K562 (cell line): Measurements from ENCODE around the gene PLA2G3. TPM values are rescaled to one million over a fixed set of nuclear protein-coding genes. Genes with fewer than 3 reads are reported as not detected.

Source experiments
- ATAC-seq: fragments of 200-7000 bp; cut with Tn5 transposase; 3 replicates; pipeline ENCODE4 v1.9.1; 2020; ENCODE audit warnings: moderate library complexity
- BruUV-seq: library from RNA; stranded (reverse); fragments of 400-500 nt; replicated peaks from 2 replicates; lab custom pipeline; 2021; lab: Mats Ljungman, UMichigan
- CTCF ChIA-PET: fragments of 300-600 bp; formaldehyde crosslinking; extraction: SDS; loops from one replicate; lab custom pipeline; 2021; ENCODE audit warnings: low intra/inter-chr PET ratio; lab: Yijun Ruan, JAX
- POLR2A ChIA-PET: fragments of 300-600, 350-650 bp; sonication (Branson Sonifier 250); formaldehyde crosslinking; extraction: SDS; loops from one replicate; lab custom pipeline; 2021; ENCODE audit warnings: antibody characterized with exemption, inconsistent platforms; lab: Yijun Ruan, JAX
- DNase-seq, 4 experiments: peaks; one replicate each; pipeline versions ENCODE4 v3.0.0 to v3.0.0-alpha.2; 2011 to 2018; ENCODE audit warnings: low spot score in 3 of 4, mixed read lengths in 3 of 4; ENCODE audit errors: extremely low read depth in 1 of 4
- FAIRE-seq: peaks from 2 replicates; lab custom pipeline; 2011; peaks lifted over from hg19 to GRCh38; lab: Jason Lieb, UNC
- H2AFZ ChIP-seq: 2 replicates; pipeline ENCODE4 v1.6.0; 2011; ENCODE audit warnings: low read depth, low read length, control low read depth, inconsistent platforms
- H3K27ac ChIP-seq: fragments of 200-600 bp; 3 replicates; pipeline ENCODE4 v1.8.0; 2011; ENCODE audit warnings: low read depth, mild to moderate bottlenecking, control low read depth, inconsistent platforms, low read length, moderate library complexity, mixed read lengths; ENCODE audit errors: extremely low read depth
- H3K27me3 ChIP-seq, 2 experiments: fragments of 300-600 bp in 1 of 2; 2 replicates in 1 of 2; 3 replicates in 1 of 2; pipeline versions ENCODE4 v1.6.0 to v1.8.0; 2011; ENCODE audit warnings: inconsistent platforms in 2 of 2, low read length in 2 of 2, mild to moderate bottlenecking in 1 of 2, mixed read lengths in 1 of 2, moderate library complexity in 1 of 2; ENCODE audit not compliant: control insufficient read depth in 2 of 2, insufficient read depth in 2 of 2
- H3K36me3 ChIP-seq: fragments of 300-600 bp; 3 replicates; pipeline ENCODE4 v1.8.0; 2011; ENCODE audit warnings: mild to moderate bottlenecking, low read length, inconsistent platforms; ENCODE audit not compliant: control insufficient read depth, insufficient read depth
- H3K4me1 ChIP-seq, 2 experiments: fragments of 200-600 bp in 1 of 2; replicated peaks in 1 of 2; 2 replicates in 1 of 2; 3 replicates in 1 of 2; pipeline versions ENCODE4 v1.5.1 to v1.8.0; 2011; ENCODE audit warnings: inconsistent platforms in 2 of 2, low read length in 2 of 2, mild to moderate bottlenecking in 1 of 2, mixed read lengths in 1 of 2, moderate library complexity in 1 of 2; ENCODE audit not compliant: control insufficient read depth in 2 of 2, insufficient read depth in 2 of 2
- H3K4me2 ChIP-seq: 2 replicates; pipeline ENCODE4 v1.6.1; 2011; ENCODE audit warnings: low read length, control low read depth, inconsistent platforms, mixed read lengths; ENCODE audit not compliant: insufficient read depth
- H3K4me3 ChIP-seq: fragments of 200-600 bp; sonication (generic), shearing (Covaris generic); 2 replicates; pipeline ENCODE4 v1.5.1; 2016; ENCODE audit warnings: control low read depth, inconsistent platforms
- H3K79me2 ChIP-seq: fragments of 200-600 bp; 3 replicates; pipeline ENCODE4 v1.8.0; 2011; ENCODE audit warnings: low read length, inconsistent platforms; ENCODE audit not compliant: control insufficient read depth, insufficient read depth
- H3K9ac ChIP-seq, 2 experiments: 2 replicates each; pipeline versions ENCODE4 v1.6.0 to v1.6.1; 2011; ENCODE audit warnings: low read depth in 2 of 2, low read length in 2 of 2, control low read depth in 1 of 2, inconsistent platforms in 1 of 2, mild to moderate bottlenecking in 1 of 2, mixed read lengths in 1 of 2; ENCODE audit not compliant: insufficient read depth in 1 of 2
- H3K9me1 ChIP-seq: one replicate; pipeline ENCODE4 v1.6.0; 2011; ENCODE audit warnings: inconsistent platforms, mild to moderate bottlenecking, low read length, moderate library complexity; ENCODE audit not compliant: control insufficient read depth, insufficient read depth
- H3K9me3 ChIP-seq: replicated peaks from 2 replicates; pipeline ENCODE4 v1.5.1; 2011; ENCODE audit warnings: low read depth, low read length, inconsistent platforms; ENCODE audit not compliant: control insufficient read depth, insufficient read depth
- H4K20me1 ChIP-seq: replicated peaks from 2 replicates; pipeline ENCODE4 v1.6.1; 2011; ENCODE audit warnings: low read length, inconsistent platforms, mixed read lengths; ENCODE audit not compliant: control insufficient read depth, insufficient read depth
- BDP1 ChIP-seq: IDR thresholded peaks from 3 replicates; pipeline ENCODE4 v1.6.1; 2011; ENCODE audit not compliant: insufficient read length, insufficient read depth
- BRF1 ChIP-seq: IDR thresholded peaks from 3 replicates; pipeline ENCODE4 v1.6.1; 2011; ENCODE audit warnings: borderline replicate concordance, mild to moderate bottlenecking; ENCODE audit not compliant: insufficient read length; ENCODE audit errors: extremely low read depth
- GATAD2B ChIP-seq: fragments of 450-650 bp; IDR thresholded peaks from 2 replicates; pipeline ENCODE4 v1.6.1; 2017; ENCODE audit warnings: mild to moderate bottlenecking, borderline replicate concordance
- KAT7 ChIP-seq: sonication (generic); formaldehyde crosslinking; IDR thresholded peaks from 2 replicates; pipeline ENCODE4 v1.8.0; 2022; ENCODE audit warnings: missing genetic modification reagents, mild to moderate bottlenecking, borderline replicate concordance
- L3MBTL2 ChIP-seq: fragments of 450-650 bp; IDR thresholded peaks from 2 replicates; pipeline ENCODE4 v1.6.1; 2016; ENCODE audit warnings: mild to moderate bottlenecking, moderate library complexity
- NFE2 ChIP-seq: IDR thresholded peaks from 2 replicates; pipeline ENCODE4 v1.6.1; 2014; ENCODE audit warnings: antibody characterized with exemption, low read depth
- NFRKB ChIP-seq: fragments of 450-650 bp; IDR thresholded peaks from 2 replicates; pipeline ENCODE4 v1.6.1; 2016; ENCODE audit warnings: low read depth
- RBM22 ChIP-seq: fragments of 200-400 bp; formaldehyde crosslinking; IDR thresholded peaks from 2 replicates; pipeline ENCODE4 v1.6.1; 2018; ENCODE audit warnings: low read length, low read depth; ENCODE audit not compliant: poor library complexity, severe bottlenecking
- SPI1 ChIP-seq: IDR thresholded peaks from 2 replicates; pipeline ENCODE4 v1.6.1; 2011; ENCODE audit warnings: low read depth, low read length, control low read depth, borderline replicate concordance
- SRF ChIP-seq, 2 experiments: fragments of 250-450, 450-650 bp in 1 of 2; sonication (Bioruptor Pico) in 1 of 2; sonication (generic) in 1 of 2; formaldehyde crosslinking; IDR thresholded peaks; 2 replicates each; pipeline versions ENCODE4 v1.5.0 to v1.5.1; 2020 to 2022; ENCODE audit warnings: mild to moderate bottlenecking in 1 of 2, missing genetic modification reagents in 1 of 2
- STAG1 ChIP-seq: sonication (generic); formaldehyde crosslinking; IDR thresholded peaks from 2 replicates; pipeline ENCODE4 v1.5.0; 2020; ENCODE audit warnings: missing genetic modification reagents, borderline replicate concordance
- TFAM ChIP-seq: fragments of 250-450 bp; sonication (Bioruptor Pico); conservative IDR thresholded peaks from 2 replicates; pipeline ENCODE4 v1.5.0; 2021; ENCODE audit warnings: mild to moderate bottlenecking, moderate library complexity
- TRIM24 ChIP-seq, 2 experiments: fragments of 450-650 bp; IDR thresholded peaks; 2 replicates each; pipeline ENCODE4 v1.6.1; 2016
- ZBTB5 ChIP-seq: fragments of 450-650 bp; IDR thresholded peaks from 2 replicates; pipeline ENCODE4 v1.6.1; 2017; ENCODE audit warnings: antibody characterized with exemption
- ZFX ChIP-seq: sonication (generic); formaldehyde crosslinking; IDR thresholded peaks from 2 replicates; pipeline ENCODE4 v1.8.0; 2022; ENCODE audit warnings: mild to moderate bottlenecking, missing genetic modification reagents, moderate library complexity
- ZNF395 ChIP-seq: fragments of 200-800 bp; sonication (Bioruptor generic); IDR thresholded peaks from 2 replicates; pipeline ENCODE4 v1.6.1; 2017; ENCODE audit warnings: missing genetic modification characterization, missing compliant biosample characterization
- WGBS: fragments of 100-300 bp; shearing (Covaris generic); methylation state at CpG from one replicate; pipeline ENCODE4 v1.1.6; 2016; ENCODE audit warnings: low coverage, mixed read lengths; ENCODE audit not compliant: insufficient coverage; ENCODE audit errors: missing lambda C conversion rate; 5-methylcytosine and 5-hydroxymethylcytosine counted together
- in situ Hi-C: fragments of 300-500 bp; cut with MboI; formaldehyde crosslinking; loops from 4 replicates; pipeline ENCODE4 v1.15.0; 2018; ENCODE audit warnings: inconsistent platforms, mixed read lengths
- intact Hi-C: fragments of 100-400 bp; cut with micrococcal nuclease; formaldehyde crosslinking; loops from 2 replicates; pipeline ENCODE4 v1.14.2; 2022
- polyA plus RNA-seq, 8 experiments: library from polyadenylated mRNA; depleted of rRNA in 4 of 8; stranded (reverse) in 5 of 8; unstranded in 3 of 8; fragments of >200 nt; fragmentation: Nextera tagmentation in 2 of 8; fragmentation: Illumina TruSeq in 1 of 8; extraction: Ambion mirVana in 2 of 8; extraction: Trizol in 1 of 8; gene quantifications; 2 replicates each; pipeline versions ENCODE4 v1.2.1 to v1.2.3, GENCODE V29; 2011 to 2014; ENCODE audit warnings: inconsistent platforms in 1 of 8, missing spikeins in 1 of 8
- total RNA-seq, 7 experiments: library from RNA; depleted of rRNA in 6 of 7; stranded (reverse); fragments of >200 nt in 6 of 7; fragmentation: Illumina TruSeq in 2 of 7; extraction: Trizol in 2 of 7; gene quantifications; 2 replicates each; pipeline versions ENCODE4 v1.2.1 to v1.2.3, GENCODE V29; 2011 to 2021; ENCODE audit warnings: low replicate concordance in 1 of 7

The PLA2G3 gene
- total and polyA plus RNA-seq, 9 of the 15 experiments (the other 6 are each of a cell fraction or from before 2014, with no cell fraction given), result 0.18 to 1.4 (median 0.64) TPM

GRCh38 chr22:31148953-31149627 is 8.8 kb upstream of the PLA2G3 start (continued):
- TF ChIP-seq ZBTB5 (no peak), SPI1 (peak; percentile 64; the same call in 1 of the 2 replicates), SRF (CRISPR knock-in tag; IDR thresholded peaks at IDR 0.05) (no peak), STAG1 (peak; percentile 62; the same call in 1 of the 2 replicates)

GRCh38 chr22:31148488-31148887 is 8.2 kb upstream of the PLA2G3 start:
- no peaks in the 10 kb centered on the region; a peak in 1 of 5 replicates for H3K27me3 ChIP-seq
- H3K4me1 ChIP-seq, result no peaks in the 10 kb centered on the region
- FAIRE-seq (no peak), ATAC-seq (no peak), DNase-seq (no peak)
- 0 out of 2 replicates have a peak overlapping the region, but pooled peaks have one; percentile 49 for H2AFZ ChIP-seq
- CTCF ChIA-PET, result interaction anchor here (0.6 to 1.7 kb wide), 5 partner anchors 41 to 228 kb away, joined by 3 to 18 read pairs (median 4); partner anchors contain the start of gene SELENOM
- no peaks in the 10 kb centered on the region for H4K20me1 ChIP-seq
- no peak overlapping the region for H3K4me2 ChIP-seq
- in situ Hi-C loops (no loop called here), intact Hi-C loops (loop anchor here (2.0 kb wide), 2 partner anchors 42 to 82 kb away; partner anchors contain the start of gene SELENOM)
- H3K4me3 ChIP-seq, result no peak overlapping the region
- H3K9ac ChIP-seq, result no peak overlapping the region
- no peaks in the 10 kb centered on the region for H3K79me2 ChIP-seq
- no peaks in the 10 kb centered on the region for H3K9me3 ChIP-seq
- WGBS, result 88% methylated on average over 1 of the region's 1 CpG
- no peak overlapping the region for H3K27ac ChIP-seq
- H3K36me3 ChIP-seq, result no peaks in the 10 kb centered on the region
- BruUV-seq, result no TSS peak
- POLR2A ChIA-PET, result interaction anchor here (0.6 to 1.6 kb wide), 2 partner anchors 11 to 199 kb away, joined by 4 read pairs; no protein-coding TSS in a partner anchor
- no peaks in the 10 kb centered on the region for H3K9me1 ChIP-seq
- TF ChIP-seq NFRKB (no peak), KAT7 (CRISPR knock-in tag) (no peak), TFAM (CRISPR knock-in tag) (no peak), L3MBTL2 (no peak), GATAD2B (no peak), NFE2 (no peak), BRF1 (no peak), BDP1 (no peak), ZNF395 (CRISPR knock-in tag) (no peak), ZFX (CRISPR knock-in tag) (no peak), RBM22 (no peak), TRIM24 (IDR thresholded peaks at IDR 0.05) (no peak)
